GM13977 (cell line): ENCODE results near the gene TMEM266.

Experiments used
- DNase-seq: peaks from one replicate; pipeline ENCODE4 v3.0.0; 2012; ENCODE audit warnings: low spot score
- in situ Hi-C: fragments of 300-500 bp; cut with MboI; formaldehyde crosslinking; loops from one replicate; pipeline ENCODE4 v1.12.0; 2022; ENCODE audit warnings: low sequenced_read_pairs, low pct_unique_long_range_greater_than_20kb, mixed read lengths, inconsistent platforms; ENCODE audit not compliant: unreplicated experiment
- TF ChIP-seq, protein P1 (sequence below): IDR thresholded peaks from 2 replicates; pipeline ENCODE4 v1.5.1; 2012; ENCODE audit warnings: mild to moderate bottlenecking, control low read depth; ENCODE audit not compliant: insufficient read depth; ENCODE audit errors: extremely low read depth, missing control alignments

TMEM266 gene

DNA sequence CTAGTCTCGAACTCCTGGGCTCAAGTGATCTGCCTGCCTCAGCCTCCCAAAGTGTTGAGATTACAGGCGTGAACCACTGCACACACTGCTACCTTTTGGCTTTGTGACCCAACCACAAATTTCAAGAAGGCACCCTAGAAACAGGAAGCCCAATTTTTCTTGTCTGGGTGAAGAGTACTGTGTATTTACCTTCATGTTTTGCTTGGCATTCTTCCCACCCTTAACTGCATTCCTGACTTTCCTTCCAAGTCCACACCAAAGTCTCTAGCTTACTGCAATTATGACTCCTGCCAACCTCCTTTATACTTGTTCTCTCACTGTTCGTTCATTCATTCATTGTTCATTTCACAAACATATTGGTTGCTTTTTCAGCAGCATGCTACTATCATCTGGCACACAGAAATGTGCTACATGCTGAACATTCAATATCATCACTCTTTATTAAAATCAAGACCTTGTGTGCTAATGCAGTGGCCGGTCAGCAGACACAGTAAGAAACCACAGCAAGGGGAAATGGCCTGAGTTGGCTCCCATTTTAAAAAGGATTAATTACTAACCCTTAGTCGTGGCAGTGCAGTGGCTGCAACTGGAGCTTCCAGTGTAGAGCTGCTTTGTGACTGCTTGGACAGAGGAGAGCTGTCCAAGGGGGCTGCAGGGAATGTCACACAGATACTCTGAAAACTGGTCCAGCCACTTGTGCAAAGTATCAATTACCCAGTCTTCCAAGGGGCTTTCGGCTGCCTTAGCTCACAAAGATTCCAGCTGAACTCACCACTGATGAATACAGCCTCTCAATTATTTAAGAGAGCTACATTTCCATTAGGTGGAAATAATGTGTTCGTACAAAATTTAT lies 157.5 kb downstream of the TMEM266 start:
- DNase-seq, result no peak
- TF ChIP-seq, protein P1, sequence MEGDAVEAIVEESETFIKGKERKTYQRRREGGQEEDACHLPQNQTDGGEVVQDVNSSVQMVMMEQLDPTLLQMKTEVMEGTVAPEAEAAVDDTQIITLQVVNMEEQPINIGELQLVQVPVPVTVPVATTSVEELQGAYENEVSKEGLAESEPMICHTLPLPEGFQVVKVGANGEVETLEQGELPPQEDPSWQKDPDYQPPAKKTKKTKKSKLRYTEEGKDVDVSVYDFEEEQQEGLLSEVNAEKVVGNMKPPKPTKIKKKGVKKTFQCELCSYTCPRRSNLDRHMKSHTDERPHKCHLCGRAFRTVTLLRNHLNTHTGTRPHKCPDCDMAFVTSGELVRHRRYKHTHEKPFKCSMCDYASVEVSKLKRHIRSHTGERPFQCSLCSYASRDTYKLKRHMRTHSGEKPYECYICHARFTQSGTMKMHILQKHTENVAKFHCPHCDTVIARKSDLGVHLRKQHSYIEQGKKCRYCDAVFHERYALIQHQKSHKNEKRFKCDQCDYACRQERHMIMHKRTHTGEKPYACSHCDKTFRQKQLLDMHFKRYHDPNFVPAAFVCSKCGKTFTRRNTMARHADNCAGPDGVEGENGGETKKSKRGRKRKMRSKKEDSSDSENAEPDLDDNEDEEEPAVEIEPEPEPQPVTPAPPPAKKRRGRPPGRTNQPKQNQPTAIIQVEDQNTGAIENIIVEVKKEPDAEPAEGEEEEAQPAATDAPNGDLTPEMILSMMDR, result no peak

DNA sequence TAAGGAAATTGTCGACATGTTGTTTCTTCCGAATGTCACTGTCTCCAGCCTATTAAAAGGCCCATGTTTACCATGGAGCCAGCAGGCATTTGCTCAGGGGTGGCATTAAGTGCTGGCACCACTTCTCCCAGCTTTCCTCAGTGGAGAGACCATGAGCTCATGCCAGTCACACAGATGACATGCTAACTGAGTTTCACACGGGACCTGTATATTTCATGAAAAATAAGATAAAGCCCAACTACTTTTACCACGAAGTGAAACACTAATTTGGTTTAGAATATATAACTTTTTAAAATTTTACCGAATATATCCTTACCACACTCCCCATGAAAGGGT lies 158.1 kb downstream of the TMEM266 start:
- in situ Hi-C loops, result no loop called here
- TF ChIP-seq, protein P1, result no peak
- no peak for DNase-seq

More for the DNA sequence above, 157.5 kb downstream of the TMEM266 start:
- in situ Hi-C loops, result no loop called here

DNA sequence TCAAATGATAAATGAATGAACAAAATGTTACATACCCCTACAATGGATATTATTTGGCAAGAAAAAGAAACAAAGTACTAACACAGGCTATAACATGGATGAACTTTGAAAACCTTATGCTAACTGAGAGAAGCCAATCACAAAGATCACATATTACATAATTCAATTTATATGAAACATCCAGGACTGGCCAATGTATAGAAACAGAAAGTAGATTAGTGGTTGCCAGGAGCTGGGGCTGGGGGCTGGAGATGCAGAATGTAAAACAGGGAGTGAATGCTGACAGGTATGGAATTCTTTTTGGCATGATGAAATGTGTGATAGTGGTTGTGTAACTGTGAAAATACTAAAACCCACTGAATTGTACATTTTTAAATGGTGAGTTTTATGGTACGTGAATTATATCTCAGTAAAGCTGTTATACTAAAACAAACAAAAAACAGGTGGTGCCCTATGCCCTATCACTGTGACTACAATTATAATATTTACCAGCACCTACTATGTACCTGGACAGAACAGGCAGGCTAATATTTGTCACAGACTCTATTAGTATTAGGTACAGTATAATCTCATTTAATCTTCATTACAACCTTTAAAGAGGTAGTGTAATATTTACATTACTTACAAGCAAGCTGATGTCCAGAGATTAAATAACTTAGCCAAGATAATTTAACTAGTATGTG lies 161.4 kb downstream of the TMEM266 start:
- in situ Hi-C loops, result no loop called here
- TF ChIP-seq, protein P1, result no peak
- no peak for DNase-seq

DNA sequence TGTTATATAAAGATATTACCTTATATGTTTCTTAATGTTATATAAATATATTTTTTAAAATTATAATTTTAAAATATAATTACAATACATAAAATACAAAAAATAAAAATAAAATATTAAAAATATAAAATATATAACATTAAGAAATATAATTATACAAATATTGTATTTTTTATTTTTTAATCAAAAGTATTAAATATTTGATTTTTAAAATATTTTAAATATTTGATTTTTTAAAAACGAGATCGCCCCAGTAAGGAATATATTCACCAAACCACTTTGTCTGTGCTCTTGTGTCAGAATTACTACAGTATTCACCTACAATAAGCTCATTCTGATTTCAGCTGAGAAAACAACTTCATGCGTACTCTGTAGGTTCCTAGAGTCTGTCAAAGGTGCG lies 162.4 kb downstream of the TMEM266 start:
- DNase-seq, result no peak
- in situ Hi-C loops, result no loop called here
- TF ChIP-seq, protein P1, result no peak

DNA sequence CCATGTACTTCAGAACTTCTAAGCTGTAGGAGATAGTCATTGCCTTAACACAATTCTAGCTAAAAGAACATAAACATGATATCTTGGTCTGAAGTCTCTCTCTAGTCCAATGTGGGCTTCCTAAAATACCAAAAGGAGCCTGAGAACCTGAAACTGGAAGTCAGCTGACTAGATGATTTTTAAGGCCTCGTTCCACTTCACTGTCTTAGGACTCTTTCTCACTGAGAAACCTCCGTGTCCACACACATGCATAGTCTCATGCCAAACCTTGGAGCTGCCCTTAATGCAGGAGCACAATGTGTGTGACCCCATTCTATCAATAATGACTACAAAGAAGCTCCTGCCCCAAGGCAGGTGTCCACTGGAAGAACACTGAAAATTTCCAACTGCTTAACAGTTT lies 163.7 kb downstream of the TMEM266 start:
- in situ Hi-C loops, result no loop called here
- TF ChIP-seq, protein P1, result no peak
- DNase-seq, result peak; percentile 73

DNA sequence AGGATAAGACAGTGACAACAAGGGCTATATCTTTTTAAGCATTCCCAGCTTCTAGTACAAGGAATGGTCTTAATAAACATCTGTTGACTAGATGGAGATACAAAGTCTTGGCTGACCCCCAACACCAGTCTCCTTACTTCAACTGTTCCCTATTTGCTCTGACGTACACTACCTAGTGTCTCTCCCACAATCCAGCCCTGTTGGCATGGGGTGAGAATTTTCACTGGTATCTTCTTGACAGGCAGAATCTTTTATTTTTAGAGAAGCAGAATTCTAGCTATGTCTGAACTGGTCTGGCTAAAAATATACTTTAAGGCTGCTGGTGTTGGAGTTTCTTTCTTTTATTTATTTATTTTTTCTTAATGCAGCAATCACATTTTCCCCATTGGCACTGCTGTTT lies 169.5 kb downstream of the TMEM266 start:
- in situ Hi-C loops, result no loop called here
- TF ChIP-seq, protein P1, result no peak
- DNase-seq, result no peak
